HG03095 (cell line): Measurements from ENCODE around the gene SALL1.

Experiments
- ATAC-seq: cut with Tn5 transposase; IDR thresholded peaks from one replicate; pipeline ENCODE4 v1.9.1; 2021; ENCODE audit warnings: moderate library complexity; ENCODE audit not compliant: unreplicated experiment

The SALL1 gene

GRCh38 chr16:51143196-51143977 lies 7.7 kb downstream of the SALL1 start:
- no peak for ATAC-seq

- ATAC-seq, result no peak
These were observed 9.5 kb downstream of the SALL1 start for GRCh38 chr16:51141541-51141940.

- no peak for ATAC-seq
These were observed 10.0 kb downstream of the SALL1 start for GRCh38 chr16:51141106-51141505.

GRCh38 chr16:51140112-51140511 lies 11.0 kb downstream of the SALL1 start:
- no peak for ATAC-seq

- no peak for ATAC-seq
These were observed 11.5 kb downstream of the SALL1 start for GRCh38 chr16:51139568-51139967.

GRCh38 chr16:51138178-51138577 lies 12.9 kb downstream of the SALL1 start:
- no peak for ATAC-seq

GRCh38 chr16:51137097-51137496 lies 14.0 kb downstream of the SALL1 start:
- ATAC-seq, result no peak

- no peak for ATAC-seq
These were observed 16.2 kb downstream of the SALL1 start for GRCh38 chr16:51134876-51135275.

- no peak for ATAC-seq
These were observed 16.7 kb downstream of the SALL1 start for GRCh38 chr16:51134269-51134812.

GRCh38 chr16:51133688-51134087 lies 17.4 kb downstream of the SALL1 start:
- no peak for ATAC-seq

- ATAC-seq, result no peak
These were observed 17.9 kb downstream of the SALL1 start for GRCh38 chr16:51133183-51133582.

- no peak for ATAC-seq
These were observed 18.5 kb downstream of the SALL1 start for GRCh38 chr16:51132490-51133115.

- no peak for ATAC-seq
These were observed 19.5 kb downstream of the SALL1 start for GRCh38 chr16:51131619-51132018.

- no peak for ATAC-seq
These were observed 22.0 kb downstream of the SALL1 start for GRCh38 chr16:51129105-51129504.

GRCh38 chr16:51125992-51126391 lies 25.1 kb downstream of the SALL1 start:
- no peak for ATAC-seq

- no peak for ATAC-seq
These were observed 26.2 kb downstream of the SALL1 start for GRCh38 chr16:51124896-51125295.

- no peak for ATAC-seq
These were observed 29.2 kb downstream of the SALL1 start for GRCh38 chr16:51121850-51122249.

GRCh38 chr16:51120730-51121347 lies 30.2 kb downstream of the SALL1 start:
- ATAC-seq, result no peak

- ATAC-seq, result no peak
These were observed 30.9 kb downstream of the SALL1 start for GRCh38 chr16:51119973-51120729.

GRCh38 chr16:51119556-51119955 lies 31.5 kb downstream of the SALL1 start:
- ATAC-seq, result no peak

GRCh38 chr16:51116353-51116752 lies 34.7 kb downstream of the SALL1 start:
- no peak for ATAC-seq
